Kidney epithelial cell (primary cell): Measurements from ENCODE around the gene COL28A1. TPM values are rescaled to one million over a fixed set of nuclear protein-coding genes. Genes with fewer than 3 reads are reported as not detected.

Experiments
- DNase-seq: peaks from one replicate; pipeline ENCODE4 v3.0.0-alpha.2; 2010; ENCODE audit warnings: low read depth
- H3K27me3 ChIP-seq: 2 replicates; pipeline ENCODE4 v1.6.0; 2011; ENCODE audit warnings: low read length; ENCODE audit not compliant: control insufficient read depth, insufficient read depth
- H3K36me3 ChIP-seq: 2 replicates; pipeline ENCODE4 v1.5.1; 2011; ENCODE audit warnings: low read length; ENCODE audit not compliant: control insufficient read depth, insufficient read depth
- H3K4me3 ChIP-seq: 2 replicates; pipeline ENCODE4 v1.5.1; 2011; ENCODE audit warnings: low read depth, mild to moderate bottlenecking, control low read depth, low read length
- CTCF ChIP-seq: IDR thresholded peaks from 2 replicates; pipeline ENCODE4 v1.5.1; 2011; ENCODE audit warnings: mild to moderate bottlenecking, moderate library complexity, low read length, control low read depth, inconsistent platforms; ENCODE audit not compliant: insufficient read depth, poor library complexity, severe bottlenecking
- total RNA-seq: library from RNA; depleted of rRNA; stranded (reverse); fragments of >200 nt; gene quantifications from 2 replicates; pipeline ENCODE4 v1.2.3, GENCODE V29; 2015

Gene COL28A1
- total RNA-seq, 1 donor from 2014 or later, result 0.21 TPM

GRCh38 chr7:7490003-7490402, 45.7 kb downstream of the COL28A1 start:
- H3K36me3 ChIP-seq, result no peaks in the 10 kb centered on the region
- no peak for DNase-seq
- H3K27me3 ChIP-seq, result no peaks in the 10 kb centered on the region
- H3K4me3 ChIP-seq, result no peak overlapping the region
- no peak for TF ChIP-seq CTCF

- no peak for DNase-seq
- Histone ChIP-seq H3K36me3 (no peaks in the 10 kb centered on the region), H3K4me3 (no peak overlapping the region), H3K27me3 (no peaks in the 10 kb centered on the region)
- no peak for TF ChIP-seq CTCF
Observed at GRCh38 chr7:7489546-7489945, 46.1 kb downstream of the COL28A1 start.

GRCh38 chr7:7486362-7486761, 49.3 kb downstream of the COL28A1 start:
- no peaks in the 10 kb centered on the region for H3K27me3 ChIP-seq
- DNase-seq, result no peak
- TF ChIP-seq CTCF, result no peak
- H3K36me3 ChIP-seq, result no peaks in the 10 kb centered on the region
- no peak overlapping the region for H3K4me3 ChIP-seq

- H3K4me3 ChIP-seq, result no peak overlapping the region
- TF ChIP-seq CTCF, result no peak
- H3K27me3 ChIP-seq, result no peaks in the 10 kb centered on the region
- no peaks in the 10 kb centered on the region for H3K36me3 ChIP-seq
- no peak for DNase-seq
Observed at GRCh38 chr7:7484072-7484471, 51.6 kb downstream of the COL28A1 start.

GRCh38 chr7:7481802-7482201, 53.9 kb downstream of the COL28A1 start:
- Histone ChIP-seq H3K27me3 (no peaks in the 10 kb centered on the region), H3K36me3 (no peaks in the 10 kb centered on the region), H3K4me3 (no peak overlapping the region)
- no peak for TF ChIP-seq CTCF
- no peak for DNase-seq

- TF ChIP-seq CTCF, result no peak
- H3K27me3 ChIP-seq, result no peaks in the 10 kb centered on the region
- no peak overlapping the region for H3K4me3 ChIP-seq
- no peaks in the 10 kb centered on the region for H3K36me3 ChIP-seq
- DNase-seq, result no peak
Observed at GRCh38 chr7:7479275-7479805, 56.3 kb downstream of the COL28A1 start.
